ENCODE data around the gene CYP3A7.

- TF ChIP-seq, protein P1, sequence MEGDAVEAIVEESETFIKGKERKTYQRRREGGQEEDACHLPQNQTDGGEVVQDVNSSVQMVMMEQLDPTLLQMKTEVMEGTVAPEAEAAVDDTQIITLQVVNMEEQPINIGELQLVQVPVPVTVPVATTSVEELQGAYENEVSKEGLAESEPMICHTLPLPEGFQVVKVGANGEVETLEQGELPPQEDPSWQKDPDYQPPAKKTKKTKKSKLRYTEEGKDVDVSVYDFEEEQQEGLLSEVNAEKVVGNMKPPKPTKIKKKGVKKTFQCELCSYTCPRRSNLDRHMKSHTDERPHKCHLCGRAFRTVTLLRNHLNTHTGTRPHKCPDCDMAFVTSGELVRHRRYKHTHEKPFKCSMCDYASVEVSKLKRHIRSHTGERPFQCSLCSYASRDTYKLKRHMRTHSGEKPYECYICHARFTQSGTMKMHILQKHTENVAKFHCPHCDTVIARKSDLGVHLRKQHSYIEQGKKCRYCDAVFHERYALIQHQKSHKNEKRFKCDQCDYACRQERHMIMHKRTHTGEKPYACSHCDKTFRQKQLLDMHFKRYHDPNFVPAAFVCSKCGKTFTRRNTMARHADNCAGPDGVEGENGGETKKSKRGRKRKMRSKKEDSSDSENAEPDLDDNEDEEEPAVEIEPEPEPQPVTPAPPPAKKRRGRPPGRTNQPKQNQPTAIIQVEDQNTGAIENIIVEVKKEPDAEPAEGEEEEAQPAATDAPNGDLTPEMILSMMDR (IDR thresholded peaks at IDR 0.05) = no peak
- no peak for TF ChIP-seq POLR2A (IDR thresholded peaks at IDR 0.05)
Observed at GRCh38 chr7:99672573-99672972, 62.4 kb downstream of the CYP3A7 start.
